Fibroblast of the aortic adventitia (primary cell): ENCODE measurements around the gene NSRP1. TPM values are rescaled to one million over a fixed set of nuclear protein-coding genes. Genes with fewer than 3 reads are reported as not detected.
"Not testable (repeated sequence)": the region's sequence is repeated elsewhere in the genome, so short reads cannot be mapped to it uniquely, and the experiment has no call there.

Experiments
- DNase-seq: peaks from one replicate; pipeline ENCODE4 v3.0.0-alpha.2; 2010; ENCODE audit warnings: low read depth
- H3K4me3 ChIP-seq: 2 replicates; pipeline ENCODE4 v1.5.1; 2011; ENCODE audit warnings: low read depth, mild to moderate bottlenecking, control low read depth, low read length, moderate library complexity
- total RNA-seq: library from RNA; depleted of rRNA; stranded (reverse); fragments of >200 nt; gene quantifications from 2 replicates; pipeline ENCODE4 v1.2.3, GENCODE V29; 2012; ENCODE audit warnings: low replicate concordance
- TF ChIP-seq, protein P1 (sequence below): IDR thresholded peaks from 2 replicates; pipeline ENCODE4 v1.5.1; 2011; ENCODE audit warnings: mild to moderate bottlenecking, low read length, control low read depth, inconsistent platforms; ENCODE audit not compliant: insufficient read depth

NSRP1 gene
- total RNA-seq, 1 donor, result 13.4 TPM

DNA sequence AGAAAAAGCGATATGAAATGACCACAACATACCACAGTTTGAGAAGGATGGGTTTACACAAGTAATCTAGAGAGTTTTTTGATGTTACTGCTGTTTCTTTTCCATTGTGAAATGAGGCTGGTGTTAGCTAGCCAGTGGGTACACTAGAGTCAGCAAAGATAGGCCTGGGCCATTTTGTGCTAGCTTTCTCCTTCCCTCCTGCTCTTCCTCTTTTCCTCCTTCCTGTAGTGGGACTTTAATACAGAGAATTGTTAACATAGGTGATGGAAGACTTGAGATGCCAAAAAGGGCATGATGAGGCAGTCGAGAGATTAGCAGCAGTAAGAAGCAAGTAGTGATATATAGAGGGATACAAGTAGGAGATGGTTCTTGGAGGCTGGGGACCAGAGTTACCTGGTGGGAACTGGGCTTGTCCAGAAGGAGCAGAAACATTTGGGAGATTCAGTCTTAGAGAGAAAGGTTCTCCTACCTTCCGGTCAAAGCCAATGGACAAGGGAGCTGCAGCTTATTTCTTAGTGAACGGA is 7.7 kb downstream of the NSRP1 start:
- DNase-seq, result no peak
- H3K4me3 ChIP-seq, result no peak overlapping the region
- TF ChIP-seq, protein P1, sequence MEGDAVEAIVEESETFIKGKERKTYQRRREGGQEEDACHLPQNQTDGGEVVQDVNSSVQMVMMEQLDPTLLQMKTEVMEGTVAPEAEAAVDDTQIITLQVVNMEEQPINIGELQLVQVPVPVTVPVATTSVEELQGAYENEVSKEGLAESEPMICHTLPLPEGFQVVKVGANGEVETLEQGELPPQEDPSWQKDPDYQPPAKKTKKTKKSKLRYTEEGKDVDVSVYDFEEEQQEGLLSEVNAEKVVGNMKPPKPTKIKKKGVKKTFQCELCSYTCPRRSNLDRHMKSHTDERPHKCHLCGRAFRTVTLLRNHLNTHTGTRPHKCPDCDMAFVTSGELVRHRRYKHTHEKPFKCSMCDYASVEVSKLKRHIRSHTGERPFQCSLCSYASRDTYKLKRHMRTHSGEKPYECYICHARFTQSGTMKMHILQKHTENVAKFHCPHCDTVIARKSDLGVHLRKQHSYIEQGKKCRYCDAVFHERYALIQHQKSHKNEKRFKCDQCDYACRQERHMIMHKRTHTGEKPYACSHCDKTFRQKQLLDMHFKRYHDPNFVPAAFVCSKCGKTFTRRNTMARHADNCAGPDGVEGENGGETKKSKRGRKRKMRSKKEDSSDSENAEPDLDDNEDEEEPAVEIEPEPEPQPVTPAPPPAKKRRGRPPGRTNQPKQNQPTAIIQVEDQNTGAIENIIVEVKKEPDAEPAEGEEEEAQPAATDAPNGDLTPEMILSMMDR, result no peak

- no peak for DNase-seq
- TF ChIP-seq, protein P1, result no peak
- no peak overlapping the region for H3K4me3 ChIP-seq
Measured at GRCh38 chr17:30130121-30130520, 13.5 kb downstream of the NSRP1 start.

- no peak overlapping the region for H3K4me3 ChIP-seq
- TF ChIP-seq, protein P1, result no peak
- no peak for DNase-seq
Measured at GRCh38 chr17:30132615-30133014, 16.0 kb downstream of the NSRP1 start.

DNA sequence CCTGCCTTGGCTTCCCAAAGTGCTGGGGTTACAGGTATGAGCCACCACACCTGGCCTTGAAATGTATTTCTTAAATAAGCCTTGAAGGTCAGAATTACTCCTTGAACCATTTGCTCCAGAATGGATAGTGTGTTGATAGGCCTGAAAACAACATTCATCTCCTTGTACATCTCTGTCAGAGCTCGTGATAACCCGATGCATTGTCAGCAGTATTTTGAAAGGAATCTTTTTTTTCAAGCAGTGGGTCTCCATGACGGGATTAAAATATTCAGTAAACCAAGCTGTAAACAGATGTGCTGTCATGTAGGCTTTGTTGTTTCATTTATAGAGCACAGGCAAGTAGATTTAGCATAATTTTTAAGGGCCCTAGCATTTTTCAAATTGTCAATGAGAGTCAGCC is 16.6 kb downstream of the NSRP1 start:
- DNase-seq, result no peak
- H3K4me3 ChIP-seq, result no peak overlapping the region
- TF ChIP-seq, protein P1, result no peak

GRCh38 chr17:30134551-30134950 is 17.9 kb downstream of the NSRP1 start:
- no peak overlapping the region for H3K4me3 ChIP-seq
- DNase-seq, result peak; percentile 35
- TF ChIP-seq, protein P1, result no peak

DNA sequence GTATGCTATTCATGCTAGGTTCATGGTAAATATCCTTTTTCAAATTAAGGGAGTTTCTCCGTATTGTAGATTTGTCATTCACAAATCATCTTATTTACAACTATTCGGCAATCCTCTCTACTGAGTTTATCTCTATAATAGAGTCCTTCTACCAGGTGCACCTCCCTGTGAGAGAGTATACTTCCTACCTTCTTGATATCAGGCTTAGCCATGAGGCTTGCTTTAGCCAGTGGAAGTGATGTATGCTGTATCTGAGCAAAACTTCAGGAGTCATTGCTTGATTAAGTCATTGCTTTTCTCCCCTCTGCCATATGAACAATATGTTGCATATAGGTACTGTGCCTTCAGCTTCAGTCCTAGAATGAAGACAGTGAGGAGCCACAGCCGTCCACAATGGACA is 20.5 kb downstream of the NSRP1 start:
- no peak overlapping the region for H3K4me3 ChIP-seq
- no peak for DNase-seq
- TF ChIP-seq, protein P1, result no peak

DNA sequence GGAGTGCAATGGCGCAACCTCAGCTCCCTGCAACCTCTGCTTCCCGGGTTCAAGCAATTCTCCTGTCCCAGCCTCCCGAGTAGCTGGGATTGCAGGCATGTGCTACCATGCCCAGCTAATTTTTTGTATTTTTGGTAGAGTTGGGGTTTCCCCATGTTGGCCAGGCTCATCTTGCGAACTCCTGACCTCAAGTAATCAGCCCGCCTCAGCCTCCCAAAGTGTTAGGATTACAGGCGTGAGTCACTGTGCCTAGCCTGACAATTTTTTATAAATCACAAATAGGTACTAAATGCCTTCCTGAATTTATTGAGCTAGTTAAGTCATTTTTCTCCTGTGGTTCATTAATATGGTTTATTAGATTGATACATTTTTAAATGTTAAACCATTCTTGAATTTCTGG is 31.2 kb downstream of the NSRP1 start:
- not testable (repeated sequence) for H3K4me3 ChIP-seq, DNase-seq

DNA sequence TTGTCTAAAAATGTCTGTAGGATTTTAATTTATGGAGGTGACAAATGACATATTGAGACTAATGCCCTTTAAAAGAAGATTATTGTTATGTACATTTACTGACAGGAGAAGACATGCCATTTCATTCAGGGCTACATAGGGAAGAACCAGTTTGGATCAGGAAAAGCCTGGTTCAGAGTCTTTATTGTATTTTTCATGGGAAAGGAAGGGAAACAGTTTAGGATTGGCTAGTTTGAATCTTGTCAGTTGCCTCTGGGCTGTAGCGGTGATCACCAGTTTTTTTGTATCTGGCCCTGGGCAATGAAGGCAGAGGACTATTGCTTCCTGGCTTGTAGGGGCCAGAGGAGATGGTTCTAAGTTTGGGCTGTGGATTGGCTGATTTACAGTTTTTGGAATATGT is 31.8 kb downstream of the NSRP1 start:
- H3K4me3 ChIP-seq, result no peak overlapping the region
- TF ChIP-seq, protein P1, result no peak
- no peak for DNase-seq
